Activated CD4-positive, alpha-beta memory T cell treated with anti-CD3 and anti-CD28 coated beads for 36 hours (primary cell): Measurements from ENCODE around the gene GCC2. TPM values are rescaled to one million over a fixed set of nuclear protein-coding genes. Genes with fewer than 3 reads are reported as not detected.
"Not testable (repeated sequence)": the region's sequence is repeated elsewhere in the genome, so short reads cannot be mapped to it uniquely, and the experiment has no call there.

Source experiments
- CTCF ChIA-PET: fragments of 350-600 bp; sonication (Branson Sonifier 250); formaldehyde crosslinking; loops from one replicate; lab custom pipeline; 2021; ENCODE audit warnings: antibody characterized with exemption, inconsistent platforms; lab: Charles Lee
- POLR2A ChIA-PET: fragments of 350-600 bp; sonication (Branson Sonifier 250); formaldehyde crosslinking; loops from one replicate; lab custom pipeline; 2021; ENCODE audit warnings: antibody characterized with exemption; lab: Charles Lee
- DNase-seq: peaks from one replicate; pipeline ENCODE4 v3.0.0-alpha.2; 2020
- H3K27ac Mint-ChIP-seq: one replicate; pipeline ENCODE4 v1.8.0; 2021; ENCODE audit warnings: mixed read lengths
- H3K27me3 Mint-ChIP-seq: one replicate; pipeline ENCODE4 v1.8.0; 2021; ENCODE audit warnings: mixed read lengths
- H3K36me3 Mint-ChIP-seq: one replicate; pipeline ENCODE4 v1.8.0; 2021; ENCODE audit warnings: mixed read lengths
- H3K4me1 Mint-ChIP-seq: one replicate; pipeline ENCODE4 v1.8.0; 2021; ENCODE audit warnings: low read depth, mixed read lengths
- H3K4me3 Mint-ChIP-seq: one replicate; pipeline ENCODE4 v1.8.0; 2021; ENCODE audit warnings: mild to moderate bottlenecking, mixed read lengths
- H3K9me3 Mint-ChIP-seq: one replicate; pipeline ENCODE4 v1.8.0; 2021; ENCODE audit warnings: mixed read lengths
- intact Hi-C: fragments of 100-400 bp; cut with micrococcal nuclease; formaldehyde crosslinking; loops from one replicate; pipeline ENCODE4 v1.15.1; 2023
- total RNA-seq, 2 experiments: library from RNA; stranded (reverse); gene quantifications; one replicate each; pipeline ENCODE4 v1.2.3, GENCODE V29; 2021

Gene GCC2
- total RNA-seq, 2 experiments from 2014 or later: 43.6 to 47.3 TPM

GRCh38 chr2:108447947-108448677 is 894 bp upstream of the GCC2 start:
- no peaks in the 10 kb centered on the region for H3K27me3 Mint-ChIP-seq
- H3K4me3 Mint-ChIP-seq: peak overlapping the region; percentile 96
- POLR2A ChIA-PET: interaction anchor here (0.6 to 3.5 kb wide), 3 partner anchors 17 to 86 kb away, joined by 3 to 19 read pairs (median 3); partner anchors contain the start of gene LIMS1
- H3K9me3 Mint-ChIP-seq: no peaks in the 10 kb centered on the region
- CTCF ChIA-PET: interaction anchor here (1.3 to 1.4 kb wide), 3 partner anchors 94 to 187 kb away, joined by 4 read pairs; no protein-coding TSS in a partner anchor
- peaks cover 22% of the 10 kb centered on the region for H3K36me3 Mint-ChIP-seq
- H3K27ac Mint-ChIP-seq: peak overlapping the region; percentile 97
- no peak for DNase-seq
- intact Hi-C loops: loop anchor here (2.0 kb wide), 1 partner anchor 271 kb away; the partner anchor contains the start of gene RANBP2
- H3K4me1 Mint-ChIP-seq: peaks cover 37% of the 10 kb centered on the region

- Mint-ChIP-seq H3K27me3 (no peaks in the 10 kb centered on the region), H3K4me3 (peak overlapping the region; percentile 96), H3K27ac (peak overlapping the region; percentile 97), H3K36me3 (peaks cover 32% of the 10 kb centered on the region), H3K9me3 (no peaks in the 10 kb centered on the region), H3K4me1 (peaks cover 39% of the 10 kb centered on the region)
- intact Hi-C loops: loop anchor here (1.0 to 5.0 kb wide), 4 partner anchors 43 to 269 kb away; partner anchors contain the start of genes LIMS1 and RANBP2
- POLR2A ChIA-PET: interaction anchor here (3.5 kb wide), 1 partner anchor 85 kb away, joined by 19 read pairs; the partner anchor contains the start of gene LIMS1
- peak; percentile 57 for DNase-seq
- CTCF ChIA-PET: interaction anchor here (0.8 to 1.4 kb wide), 2 partner anchors 135 kb away, joined by 3 to 4 read pairs; no protein-coding TSS in a partner anchor
These were observed 564 bp downstream of the GCC2 start for GRCh38 chr2:108449410-108450130.

- no peak overlapping the region for H3K27ac Mint-ChIP-seq
- no peak overlapping the region for H3K4me3 Mint-ChIP-seq
- CTCF ChIA-PET: interaction anchor here (0.7 kb wide), 1 partner anchor 787 kb away, joined by 5 read pairs; no protein-coding TSS in a partner anchor
- intact Hi-C loops: loop anchor here (5.0 kb wide), 1 partner anchor 41 kb away; no protein-coding TSS in a partner anchor
- peaks cover 44% of the 10 kb centered on the region for H3K4me1 Mint-ChIP-seq
- peaks cover 45% of the 10 kb centered on the region for H3K36me3 Mint-ChIP-seq
- POLR2A ChIA-PET: interaction anchor here (1.0 to 3.5 kb wide), 2 partner anchors 42 to 84 kb away, joined by 3 to 19 read pairs; partner anchors contain the start of gene LIMS1
- H3K9me3 Mint-ChIP-seq: no peaks in the 10 kb centered on the region
- no peaks in the 10 kb centered on the region for H3K27me3 Mint-ChIP-seq
- no peak for DNase-seq
These were observed 1.9 kb downstream of the GCC2 start for GRCh38 chr2:108450863-108451262.

- H3K36me3 Mint-ChIP-seq: peaks cover 53% of the 10 kb centered on the region
- peaks cover under 1% of the 10 kb centered on the region for H3K9me3 Mint-ChIP-seq
- peak overlapping the region; percentile 14 for H3K27ac Mint-ChIP-seq
- H3K4me1 Mint-ChIP-seq: peaks cover 51% of the 10 kb centered on the region
- no peak for DNase-seq
- intact Hi-C loops: loop anchor here (2.0 to 5.0 kb wide), 2 partner anchors 40 to 335 kb away; partner anchors contain the start of gene CCDC138
- CTCF ChIA-PET: no interaction called here
- POLR2A ChIA-PET: no interaction called here
- no peaks in the 10 kb centered on the region for H3K27me3 Mint-ChIP-seq
- H3K4me3 Mint-ChIP-seq: no peak overlapping the region
These were observed 3.0 kb downstream of the GCC2 start for GRCh38 chr2:108451976-108452375.

- H3K27ac Mint-ChIP-seq, POLR2A ChIA-PET, CTCF ChIA-PET, H3K27me3 Mint-ChIP-seq, DNase-seq, H3K4me3 Mint-ChIP-seq: not testable (repeated sequence)
- peaks cover 16% of the 10 kb centered on the region for H3K9me3 Mint-ChIP-seq
- peaks cover 69% of the 10 kb centered on the region for H3K36me3 Mint-ChIP-seq
- intact Hi-C loops: loop anchor here (2.0 to 5.0 kb wide), 2 partner anchors 39 to 333 kb away; partner anchors contain the start of gene CCDC138
- H3K4me1 Mint-ChIP-seq: peaks cover 59% of the 10 kb centered on the region
These were observed 4.5 kb downstream of the GCC2 start for GRCh38 chr2:108453530-108453929.

- intact Hi-C loops: loop anchor here (5.0 kb wide), 1 partner anchor 38 kb away; no protein-coding TSS in a partner anchor
- POLR2A ChIA-PET: interaction anchor here (0.5 kb wide), 1 partner anchor 79 kb away, joined by 3 read pairs; no protein-coding TSS in a partner anchor
- H3K36me3 Mint-ChIP-seq: peaks cover 75% of the 10 kb centered on the region
- H3K4me3 Mint-ChIP-seq: no peak overlapping the region
- H3K27me3 Mint-ChIP-seq: no peaks in the 10 kb centered on the region
- CTCF ChIA-PET: no interaction called here
- H3K27ac Mint-ChIP-seq: no peak overlapping the region
- H3K4me1 Mint-ChIP-seq: peaks cover 66% of the 10 kb centered on the region
- peaks cover 20% of the 10 kb centered on the region for H3K9me3 Mint-ChIP-seq
- DNase-seq: no peak
These were observed 5.4 kb downstream of the GCC2 start for GRCh38 chr2:108454440-108454839.

- intact Hi-C loops: no loop called here
- POLR2A ChIA-PET: no interaction called here
- DNase-seq: no peak
- no peaks in the 10 kb centered on the region for H3K27me3 Mint-ChIP-seq
- CTCF ChIA-PET: no interaction called here
- H3K27ac Mint-ChIP-seq: no peak overlapping the region
- H3K4me3 Mint-ChIP-seq: no peak overlapping the region
- peaks cover 66% of the 10 kb centered on the region for H3K4me1 Mint-ChIP-seq
- peaks cover 20% of the 10 kb centered on the region for H3K9me3 Mint-ChIP-seq
- peaks cover 78% of the 10 kb centered on the region for H3K36me3 Mint-ChIP-seq
These were observed 6.6 kb downstream of the GCC2 start for GRCh38 chr2:108455571-108455970.

- Mint-ChIP-seq H3K9me3 (peaks cover 23% of the 10 kb centered on the region), H3K27me3 (no peaks in the 10 kb centered on the region), H3K4me3 (no peak overlapping the region), H3K4me1 (peaks cover 54% of the 10 kb centered on the region), H3K27ac (no peak overlapping the region), H3K36me3 (peaks cover 80% of the 10 kb centered on the region)
- DNase-seq: no peak
- intact Hi-C loops: no loop called here
- ChIA-PET CTCF (interaction anchor here (0.9 kb wide), 1 partner anchor 126 kb away, joined by 3 read pairs; no protein-coding TSS in a partner anchor), POLR2A (no interaction called here)
These were observed 9.1 kb downstream of the GCC2 start for GRCh38 chr2:108458082-108458481.

- Mint-ChIP-seq H3K4me1 (peaks cover 59% of the 10 kb centered on the region), H3K27me3 (no peaks in the 10 kb centered on the region), H3K4me3 (no peak overlapping the region), H3K27ac (no peak overlapping the region), H3K9me3 (peaks cover 24% of the 10 kb centered on the region), H3K36me3 (peaks cover 84% of the 10 kb centered on the region)
- CTCF ChIA-PET: no interaction called here
- no peak for DNase-seq
- POLR2A ChIA-PET: no interaction called here
- intact Hi-C loops: no loop called here
These were observed 10.4 kb downstream of the GCC2 start for GRCh38 chr2:108459441-108459840.

GRCh38 chr2:108460345-108461037 is 11.5 kb downstream of the GCC2 start:
- DNase-seq: no peak
- intact Hi-C loops: no loop called here
- CTCF ChIA-PET: no interaction called here
- no peak overlapping the region for H3K4me3 Mint-ChIP-seq
- peaks cover 24% of the 10 kb centered on the region for H3K9me3 Mint-ChIP-seq
- peaks cover 79% of the 10 kb centered on the region for H3K36me3 Mint-ChIP-seq
- POLR2A ChIA-PET: no interaction called here
- peak overlapping the region; percentile 49 for H3K27ac Mint-ChIP-seq
- no peaks in the 10 kb centered on the region for H3K27me3 Mint-ChIP-seq
- H3K4me1 Mint-ChIP-seq: peaks cover 56% of the 10 kb centered on the region

GRCh38 chr2:108477099-108477498 is 28.1 kb downstream of the GCC2 start:
- H3K27me3 Mint-ChIP-seq: no peaks in the 10 kb centered on the region
- DNase-seq: no peak
- no peak overlapping the region for H3K4me3 Mint-ChIP-seq
- no peaks in the 10 kb centered on the region for H3K9me3 Mint-ChIP-seq
- H3K4me1 Mint-ChIP-seq: peaks cover 4% of the 10 kb centered on the region
- ChIA-PET POLR2A (no interaction called here), CTCF (no interaction called here)
- intact Hi-C loops: no loop called here
- peaks cover 51% of the 10 kb centered on the region for H3K36me3 Mint-ChIP-seq
- no peak overlapping the region for H3K27ac Mint-ChIP-seq
